Measurements from ENCODE around the gene EP400.

DNA sequence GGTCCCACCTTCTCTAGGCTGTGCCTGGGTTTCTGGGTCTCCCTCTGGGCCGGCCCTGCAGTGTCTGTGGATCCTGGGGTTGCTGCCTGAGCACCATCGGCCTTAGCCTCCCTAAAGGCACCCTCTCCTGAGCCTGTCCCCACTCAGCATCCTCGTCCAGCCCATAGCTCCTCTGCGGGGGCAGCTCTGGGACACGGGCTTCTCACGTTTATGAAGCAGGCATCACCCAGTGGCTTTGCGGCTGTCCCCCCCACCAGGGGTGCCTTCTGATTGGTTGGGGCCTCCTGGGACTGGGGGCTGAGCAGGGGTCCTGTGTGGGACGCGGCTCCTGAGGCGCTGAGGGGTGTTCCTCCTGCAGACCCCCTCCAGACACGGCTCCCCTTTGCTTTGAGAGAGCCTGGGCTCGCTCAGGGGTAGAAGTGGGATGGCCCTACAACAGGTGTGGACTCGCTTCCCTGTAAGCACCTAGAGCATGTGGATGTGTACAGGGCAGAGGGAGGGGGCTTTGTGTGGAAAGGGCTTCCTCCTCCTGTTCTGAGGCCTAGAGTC, 44.6 kb upstream of the EP400 start:
- TF ChIP-seq POLR2A (IDR thresholded peaks at IDR 0.05) (no peak), EP300 (IDR thresholded peaks at IDR 0.05) (no peak)
- TF ChIP-seq, protein P1, sequence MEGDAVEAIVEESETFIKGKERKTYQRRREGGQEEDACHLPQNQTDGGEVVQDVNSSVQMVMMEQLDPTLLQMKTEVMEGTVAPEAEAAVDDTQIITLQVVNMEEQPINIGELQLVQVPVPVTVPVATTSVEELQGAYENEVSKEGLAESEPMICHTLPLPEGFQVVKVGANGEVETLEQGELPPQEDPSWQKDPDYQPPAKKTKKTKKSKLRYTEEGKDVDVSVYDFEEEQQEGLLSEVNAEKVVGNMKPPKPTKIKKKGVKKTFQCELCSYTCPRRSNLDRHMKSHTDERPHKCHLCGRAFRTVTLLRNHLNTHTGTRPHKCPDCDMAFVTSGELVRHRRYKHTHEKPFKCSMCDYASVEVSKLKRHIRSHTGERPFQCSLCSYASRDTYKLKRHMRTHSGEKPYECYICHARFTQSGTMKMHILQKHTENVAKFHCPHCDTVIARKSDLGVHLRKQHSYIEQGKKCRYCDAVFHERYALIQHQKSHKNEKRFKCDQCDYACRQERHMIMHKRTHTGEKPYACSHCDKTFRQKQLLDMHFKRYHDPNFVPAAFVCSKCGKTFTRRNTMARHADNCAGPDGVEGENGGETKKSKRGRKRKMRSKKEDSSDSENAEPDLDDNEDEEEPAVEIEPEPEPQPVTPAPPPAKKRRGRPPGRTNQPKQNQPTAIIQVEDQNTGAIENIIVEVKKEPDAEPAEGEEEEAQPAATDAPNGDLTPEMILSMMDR (IDR thresholded peaks at IDR 0.05), result no peak
